ENCODE results near the gene LTBP2. TPM values are rescaled to one million over a fixed set of nuclear protein-coding genes. Genes with fewer than 3 reads are reported as not detected.

Gene LTBP2
- total RNA-seq, 1 donor from 2014 or later: 26.5 TPM

GRCh38 chr14:74605531-74606223, 6.4 kb downstream of the LTBP2 start:
- Histone ChIP-seq H3K9me3 (replicated peaks) (no peaks in the 10 kb centered on the region), H3K4me3 (no peak overlapping the region), H3K36me3 (no peaks in the 10 kb centered on the region), H3K4me1 (peaks cover 23% of the 10 kb centered on the region), H3K27me3 (ENCODE audit: low read depth) (no peaks in the 10 kb centered on the region), H3K27ac (replicated peaks) (peak overlapping the region; percentile 4)
- TF ChIP-seq CTCF (IDR thresholded peaks at IDR 0.05; ENCODE audit: borderline replicate concordance): no peak
- intact Hi-C loops (cut with micrococcal nuclease): no loop called here
- no peak for DNase-seq

- H3K9me3 ChIP-seq (replicated peaks): no peaks in the 10 kb centered on the region
- no peak for TF ChIP-seq CTCF (IDR thresholded peaks at IDR 0.05; ENCODE audit: borderline replicate concordance)
- intact Hi-C loops (cut with micrococcal nuclease): no loop called here
These were observed 7.1 kb downstream of the LTBP2 start for GRCh38 chr14:74604911-74605310.

GRCh38 chr14:74604157-74604556, 7.9 kb downstream of the LTBP2 start:
- intact Hi-C loops (cut with micrococcal nuclease): no loop called here
- no peak overlapping the region for H3K27ac ChIP-seq (replicated peaks)

More at GRCh38 chr14:74604911-74605310, 7.1 kb downstream of the LTBP2 start:
- H3K4me1 ChIP-seq: peaks cover 29% of the 10 kb centered on the region
- no peaks in the 10 kb centered on the region for H3K36me3 ChIP-seq
- H3K27me3 ChIP-seq (ENCODE audit: low read depth): no peaks in the 10 kb centered on the region
- peak overlapping the region; percentile 4 for H3K27ac ChIP-seq (replicated peaks)
- no peak for DNase-seq
- no peak overlapping the region for H3K4me3 ChIP-seq

GRCh38 chr14:74601982-74602381, 10.1 kb downstream of the LTBP2 start:
- H3K27me3 ChIP-seq (ENCODE audit: low read depth): no peaks in the 10 kb centered on the region
- no peaks in the 10 kb centered on the region for H3K36me3 ChIP-seq
- no peak overlapping the region for H3K27ac ChIP-seq (replicated peaks)
- no peaks in the 10 kb centered on the region for H3K9me3 ChIP-seq (replicated peaks)
- intact Hi-C loops (cut with micrococcal nuclease): no loop called here
- no peak for DNase-seq
- peaks cover 47% of the 10 kb centered on the region for H3K4me1 ChIP-seq
- TF ChIP-seq CTCF (IDR thresholded peaks at IDR 0.05; ENCODE audit: borderline replicate concordance): no peak
- no peak overlapping the region for H3K4me3 ChIP-seq

More at GRCh38 chr14:74604157-74604556, 7.9 kb downstream of the LTBP2 start:
- Histone ChIP-seq H3K9me3 (replicated peaks) (no peaks in the 10 kb centered on the region), H3K36me3 (no peaks in the 10 kb centered on the region), H3K27me3 (ENCODE audit: low read depth) (no peaks in the 10 kb centered on the region), H3K4me3 (no peak overlapping the region), H3K4me1 (peaks cover 36% of the 10 kb centered on the region)
- no peak for TF ChIP-seq CTCF (IDR thresholded peaks at IDR 0.05; ENCODE audit: borderline replicate concordance)
- no peak for DNase-seq

GRCh38 chr14:74599946-74600345, 12.1 kb downstream of the LTBP2 start:
- H3K4me1 ChIP-seq: peaks cover 52% of the 10 kb centered on the region
- no peak for DNase-seq
- H3K27me3 ChIP-seq (ENCODE audit: low read depth): no peaks in the 10 kb centered on the region
- no peak for TF ChIP-seq CTCF (IDR thresholded peaks at IDR 0.05; ENCODE audit: borderline replicate concordance)
- H3K27ac ChIP-seq (replicated peaks): peak overlapping the region; percentile 70
- no peaks in the 10 kb centered on the region for H3K9me3 ChIP-seq (replicated peaks)
- no peaks in the 10 kb centered on the region for H3K36me3 ChIP-seq
- intact Hi-C loops (cut with micrococcal nuclease): no loop called here
- H3K4me3 ChIP-seq: no peak overlapping the region

Measured in left ventricle myocardium inferior (tissue), 1 donor.